DOHH2 (cell line): ENCODE measurements around the gene PTS.

Source experiments
- CTCF ChIP-seq: fragments of 200-600 bp; sonication (generic); IDR thresholded peaks from one replicate; pipeline ENCODE4 v1.5.1; 2014; ENCODE audit warnings: antibody characterized with exemption, mild to moderate bottlenecking, low read depth, low read length; ENCODE audit not compliant: poor library complexity, severe bottlenecking
- EZH2phosphoT487 ChIP-seq: fragments of 200-600 bp; sonication (generic); IDR thresholded peaks from 2 replicates; pipeline ENCODE4 v1.6.1; 2017; ENCODE audit warnings: borderline replicate concordance, mild to moderate bottlenecking, antibody characterized with exemption, low read length, moderate library complexity, mixed read lengths

DNA sequence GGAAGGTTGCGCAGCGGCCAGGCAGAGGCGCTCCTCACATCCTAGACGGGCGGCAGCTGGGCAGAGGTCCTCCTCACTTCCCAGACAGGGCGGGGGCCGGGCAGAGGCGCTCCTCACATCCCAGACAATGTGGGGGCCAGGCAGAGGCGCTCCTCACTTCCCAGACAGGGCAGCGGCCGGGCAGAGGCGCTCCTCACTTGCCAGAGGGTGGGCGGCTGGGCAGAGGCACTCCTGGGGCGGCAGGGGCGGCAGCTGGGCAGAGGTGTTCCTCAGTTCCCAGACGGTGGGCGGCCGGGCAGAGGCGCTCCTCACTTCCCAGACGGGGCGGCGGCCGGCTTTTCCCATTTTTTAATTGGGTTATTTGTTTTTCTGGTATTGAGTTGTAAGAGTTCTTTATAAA is 20.2 kb upstream of the PTS start:
- TF ChIP-seq CTCF, result no peak
- no peak for TF ChIP-seq EZH2phosphoT487
